Stimulated activated memory B cell treated with anti-CD40 and anti-IgM and Interleukin-4, amounts not matched to agents 10 μg/mL and 1 μg/mL and 100 μg/mL, for 72 hours (primary cell): Measurements from ENCODE around the gene CERK.
"Not testable (repeated sequence)": the region's sequence is repeated elsewhere in the genome, so short reads cannot be mapped to it uniquely, and the experiment has no call there.

Experiments
- ATAC-seq: fragments of 150-1000 bp; cut with Tn5 transposase; 2 replicates; pipeline ENCODE4 v1.10.0; 2021
- H3K27ac Mint-ChIP-seq: one replicate; pipeline ENCODE4 v1.8.0; 2022; ENCODE audit warnings: mild to moderate bottlenecking, mixed read lengths
- H3K27me3 Mint-ChIP-seq: one replicate; pipeline ENCODE4 v1.8.0; 2022; ENCODE audit warnings: mixed read lengths
- H3K36me3 Mint-ChIP-seq: one replicate; pipeline ENCODE4 v1.8.0; 2022; ENCODE audit warnings: mixed read lengths
- H3K4me1 Mint-ChIP-seq: one replicate; pipeline ENCODE4 v1.8.0; 2022; ENCODE audit warnings: mixed read lengths
- H3K4me3 Mint-ChIP-seq: one replicate; pipeline ENCODE4 v1.8.0; 2022; ENCODE audit warnings: mild to moderate bottlenecking, moderate library complexity, mixed read lengths
- H3K9me3 Mint-ChIP-seq: one replicate; pipeline ENCODE4 v1.8.0; 2022; ENCODE audit warnings: mixed read lengths

Gene CERK

GRCh38 chr22:46737976-46738646 is at the start of gene CERK:
Gene CERK (minus strand): TSS chr22:46738252. CDS start chr22:46738148, 104 bp downstream.
- Mint-ChIP-seq H3K27me3 (no peaks in the 10 kb centered on the region), H3K36me3 (peaks cover 5% of the 10 kb centered on the region), H3K4me1 (peaks cover 57% of the 10 kb centered on the region), H3K27ac (peak within 1 kb of the TSS; percentile 77), H3K9me3 (peaks cover 5% of the 10 kb centered on the region), H3K4me3 (peak within 1 kb of the TSS; percentile 87)
- peak; percentile 76 for ATAC-seq

- peaks cover 81% of the 10 kb centered on the region for H3K4me1 Mint-ChIP-seq
Observed at GRCh38 chr22:46783721-46784120, 45.7 kb upstream of the CERK start.

GRCh38 chr22:46782200-46782599 is 44.1 kb upstream of the CERK start:
- not testable (repeated sequence) for H3K27me3 Mint-ChIP-seq, ATAC-seq, H3K9me3 Mint-ChIP-seq, H3K4me3 Mint-ChIP-seq
- H3K4me1 Mint-ChIP-seq: peaks cover 76% of the 10 kb centered on the region
- peaks cover 24% of the 10 kb centered on the region for H3K36me3 Mint-ChIP-seq
- peak overlapping the region; percentile 73 for H3K27ac Mint-ChIP-seq

More at GRCh38 chr22:46783721-46784120, 45.7 kb upstream of the CERK start:
- Mint-ChIP-seq H3K27me3 (no peaks in the 10 kb centered on the region), H3K36me3 (peaks cover 29% of the 10 kb centered on the region), H3K4me3 (no peak overlapping the region), H3K9me3 (no peaks in the 10 kb centered on the region), H3K27ac (no peak overlapping the region)
- no peak for ATAC-seq

- no peaks in the 10 kb centered on the region for H3K27me3 Mint-ChIP-seq
- H3K4me1 Mint-ChIP-seq: peaks cover 80% of the 10 kb centered on the region
- peak overlapping the region; percentile 73 for H3K27ac Mint-ChIP-seq
- H3K4me3 Mint-ChIP-seq: no peak overlapping the region
- H3K9me3 Mint-ChIP-seq: no peaks in the 10 kb centered on the region
- peaks cover 19% of the 10 kb centered on the region for H3K36me3 Mint-ChIP-seq
- no peak for ATAC-seq
Observed at GRCh38 chr22:46781291-46781690, 43.2 kb upstream of the CERK start.

- Mint-ChIP-seq H3K9me3 (no peaks in the 10 kb centered on the region), H3K36me3 (peaks cover 26% of the 10 kb centered on the region), H3K4me3 (no peak overlapping the region), H3K27ac (peak overlapping the region; percentile 73), H3K4me1 (peaks cover 81% of the 10 kb centered on the region), H3K27me3 (no peaks in the 10 kb centered on the region)
- ATAC-seq: no peak
Observed at GRCh38 chr22:46780453-46780852, 42.4 kb upstream of the CERK start.

- Mint-ChIP-seq H3K9me3 (no peaks in the 10 kb centered on the region), H3K36me3 (peaks cover 26% of the 10 kb centered on the region), H3K27ac (no peak overlapping the region), H3K4me3 (no peak overlapping the region), H3K4me1 (peaks cover 81% of the 10 kb centered on the region), H3K27me3 (no peaks in the 10 kb centered on the region)
- no peak for ATAC-seq
Observed at GRCh38 chr22:46779651-46780050, 41.6 kb upstream of the CERK start.

GRCh38 chr22:46779023-46779422 is 41.0 kb upstream of the CERK start:
- H3K27me3 Mint-ChIP-seq: no peaks in the 10 kb centered on the region
- no peak overlapping the region for H3K27ac Mint-ChIP-seq
- peaks cover 26% of the 10 kb centered on the region for H3K36me3 Mint-ChIP-seq
- H3K4me3 Mint-ChIP-seq: no peak overlapping the region
- ATAC-seq: no peak
- H3K9me3 Mint-ChIP-seq: no peaks in the 10 kb centered on the region
- H3K4me1 Mint-ChIP-seq: peaks cover 83% of the 10 kb centered on the region

- peaks cover 86% of the 10 kb centered on the region for H3K4me1 Mint-ChIP-seq
Observed at GRCh38 chr22:46777609-46777970, 39.5 kb upstream of the CERK start.

GRCh38 chr22:46776876-46777608 is 39.0 kb upstream of the CERK start:
- peaks cover 20% of the 10 kb centered on the region for H3K36me3 Mint-ChIP-seq
- peaks cover 81% of the 10 kb centered on the region for H3K4me1 Mint-ChIP-seq
- H3K27ac Mint-ChIP-seq: peak overlapping the region; percentile 86
- ATAC-seq: no peak
- H3K4me3 Mint-ChIP-seq: peak overlapping the region; percentile 68
- H3K27me3 Mint-ChIP-seq: no peaks in the 10 kb centered on the region
- H3K9me3 Mint-ChIP-seq: no peaks in the 10 kb centered on the region

More at GRCh38 chr22:46777609-46777970, 39.5 kb upstream of the CERK start:
- Mint-ChIP-seq H3K27me3 (no peaks in the 10 kb centered on the region), H3K36me3 (peaks cover 25% of the 10 kb centered on the region), H3K9me3 (no peaks in the 10 kb centered on the region), H3K27ac (peak overlapping the region; percentile 86), H3K4me3 (peak overlapping the region; percentile 68)
- no peak for ATAC-seq

- ATAC-seq: no peak
- H3K9me3 Mint-ChIP-seq: no peaks in the 10 kb centered on the region
- no peaks in the 10 kb centered on the region for H3K27me3 Mint-ChIP-seq
- peak overlapping the region; percentile 86 for H3K27ac Mint-ChIP-seq
- peaks cover 12% of the 10 kb centered on the region for H3K36me3 Mint-ChIP-seq
- H3K4me3 Mint-ChIP-seq: peak overlapping the region; percentile 68
- H3K4me1 Mint-ChIP-seq: peaks cover 78% of the 10 kb centered on the region
Observed at GRCh38 chr22:46775850-46776826, 38.1 kb upstream of the CERK start.

GRCh38 chr22:46774980-46775849 is 37.2 kb upstream of the CERK start:
- Mint-ChIP-seq H3K36me3 (peaks cover 8% of the 10 kb centered on the region), H3K27ac (peak overlapping the region; percentile 86)

GRCh38 chr22:46774253-46774979 is 36.4 kb upstream of the CERK start:
- ATAC-seq: peak; percentile 84
- Mint-ChIP-seq H3K27me3 (no peaks in the 10 kb centered on the region), H3K27ac (peak overlapping the region; percentile 86), H3K4me1 (peaks cover 82% of the 10 kb centered on the region), H3K4me3 (peak overlapping the region; percentile 68), H3K9me3 (no peaks in the 10 kb centered on the region), H3K36me3 (peaks cover 12% of the 10 kb centered on the region)

More at GRCh38 chr22:46774980-46775849, 37.2 kb upstream of the CERK start:
- no peak for ATAC-seq
- peak overlapping the region; percentile 68 for H3K4me3 Mint-ChIP-seq
- H3K9me3 Mint-ChIP-seq: no peaks in the 10 kb centered on the region
- no peaks in the 10 kb centered on the region for H3K27me3 Mint-ChIP-seq
- peaks cover 78% of the 10 kb centered on the region for H3K4me1 Mint-ChIP-seq

GRCh38 chr22:46773076-46773475 is 35.0 kb upstream of the CERK start:
- Mint-ChIP-seq H3K9me3 (no peaks in the 10 kb centered on the region), H3K27me3 (no peaks in the 10 kb centered on the region), H3K4me1 (peaks cover 92% of the 10 kb centered on the region), H3K27ac (peak overlapping the region; percentile 86), H3K4me3 (peak overlapping the region; percentile 43), H3K36me3 (peaks cover 14% of the 10 kb centered on the region)
- no peak for ATAC-seq

- Mint-ChIP-seq H3K36me3 (peaks cover 22% of the 10 kb centered on the region), H3K9me3 (no peaks in the 10 kb centered on the region), H3K4me1 (peaks cover 84% of the 10 kb centered on the region), H3K4me3 (peak overlapping the region; percentile 71), H3K27me3 (no peaks in the 10 kb centered on the region), H3K27ac (peak overlapping the region; percentile 91)
- ATAC-seq: no peak
Observed at GRCh38 chr22:46770726-46771125, 32.7 kb upstream of the CERK start.
